ENCODE data around the gene BAHCC1.

The BAHCC1 gene

GRCh38 chr17:81443269-81443668 lies 48.0 kb downstream of the BAHCC1 start:
- H3K4me3 Mint-ChIP-seq = no peak overlapping the region
- no peaks in the 10 kb centered on the region for H3K9me3 Mint-ChIP-seq
- H3K27me3 Mint-ChIP-seq = peaks cover under 1% of the 10 kb centered on the region
- H3K36me3 Mint-ChIP-seq = no peaks in the 10 kb centered on the region
- H3K4me1 Mint-ChIP-seq = no peaks in the 10 kb centered on the region
- no peak overlapping the region for H3K27ac Mint-ChIP-seq

GRCh38 chr17:81444610-81445339 lies 49.5 kb downstream of the BAHCC1 start:
- Mint-ChIP-seq H3K27me3 (no peaks in the 10 kb centered on the region), H3K4me3 (no peak overlapping the region), H3K27ac (no peak overlapping the region), H3K9me3 (no peaks in the 10 kb centered on the region), H3K36me3 (no peaks in the 10 kb centered on the region), H3K4me1 (no peaks in the 10 kb centered on the region)

DNA sequence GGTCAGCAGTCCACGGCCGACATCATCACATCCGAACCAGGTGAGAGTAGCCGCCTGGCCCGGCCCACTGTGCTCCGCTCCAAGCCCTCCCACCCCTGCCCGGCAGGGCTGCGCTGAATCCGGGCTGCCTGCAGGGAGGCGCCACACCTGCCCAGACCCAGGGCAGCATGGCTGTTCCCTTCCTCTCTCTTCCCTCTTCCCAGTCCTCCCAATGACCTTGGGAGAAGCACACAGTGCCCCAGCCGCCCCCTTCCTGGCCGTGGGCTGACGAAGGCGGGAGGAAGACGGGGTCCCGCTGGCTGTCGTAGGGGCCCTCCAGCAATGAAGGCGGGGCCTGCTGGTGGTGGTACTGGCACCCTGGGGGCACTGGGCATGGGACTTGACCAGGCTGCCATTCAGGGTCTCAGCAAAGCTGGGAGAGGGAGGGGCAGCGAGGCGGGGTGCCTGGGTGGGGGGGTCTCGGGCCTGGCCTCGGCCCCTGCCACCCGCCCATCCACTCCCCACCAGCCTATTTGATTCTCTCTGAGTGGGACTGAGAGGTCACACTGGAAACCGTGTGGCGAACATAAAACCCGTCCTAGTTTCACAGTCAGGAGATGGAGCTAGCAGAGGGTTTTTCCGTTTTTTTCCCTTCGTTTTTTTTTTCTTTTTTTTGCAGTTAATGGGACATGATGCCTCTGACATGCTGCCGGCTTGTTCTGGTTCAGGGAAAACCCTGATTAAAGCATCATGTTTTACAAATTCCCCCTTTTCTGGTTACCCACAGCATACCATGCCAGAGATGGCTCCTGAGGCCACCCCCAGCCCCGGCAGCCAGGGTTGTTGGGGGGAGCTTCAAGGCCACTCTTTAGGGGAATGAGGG lies 50.6 kb downstream of the BAHCC1 start:
- Mint-ChIP-seq H3K36me3 (no peaks in the 10 kb centered on the region), H3K27ac (no peak overlapping the region), H3K4me1 (no peaks in the 10 kb centered on the region), H3K4me3 (no peak overlapping the region), H3K27me3 (no peaks in the 10 kb centered on the region), H3K9me3 (no peaks in the 10 kb centered on the region)

DNA sequence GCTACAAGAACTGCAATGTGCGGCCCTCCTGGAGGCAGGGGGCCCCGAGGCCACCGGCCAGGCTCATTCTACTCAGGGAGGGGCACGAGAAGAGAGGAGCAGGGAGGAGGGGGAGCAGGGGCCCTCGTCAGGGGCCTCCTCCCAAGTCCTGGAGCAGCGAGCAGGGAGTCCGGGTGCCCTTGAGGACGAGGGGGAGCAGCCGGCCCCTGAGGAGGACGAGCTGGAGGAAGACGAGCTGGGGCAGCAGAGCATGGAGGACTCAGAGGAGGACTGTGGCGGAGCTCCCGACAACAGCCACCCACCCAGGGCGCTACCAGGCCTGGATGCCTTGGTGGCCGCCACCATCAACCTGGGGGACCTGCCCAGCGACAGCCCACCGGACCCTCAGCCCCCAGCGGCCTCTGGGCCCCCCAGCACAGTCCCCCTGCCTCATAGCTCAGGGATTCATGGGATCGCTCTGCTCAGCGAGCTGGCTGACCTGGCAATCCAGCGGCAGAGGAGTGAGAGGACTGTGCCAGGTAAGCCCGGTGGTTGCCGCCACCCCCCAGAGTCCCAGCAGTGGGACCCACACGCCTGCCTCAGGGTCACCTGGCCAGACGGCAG lies 52.2 kb downstream of the BAHCC1 start:
- H3K36me3 Mint-ChIP-seq = no peaks in the 10 kb centered on the region
- no peak overlapping the region for H3K4me3 Mint-ChIP-seq
- no peaks in the 10 kb centered on the region for H3K4me1 Mint-ChIP-seq
- H3K27ac Mint-ChIP-seq = no peak overlapping the region
- H3K27me3 Mint-ChIP-seq = no peaks in the 10 kb centered on the region
- no peaks in the 10 kb centered on the region for H3K9me3 Mint-ChIP-seq

- no peak overlapping the region for H3K27ac Mint-ChIP-seq
- no peak overlapping the region for H3K4me3 Mint-ChIP-seq
- no peaks in the 10 kb centered on the region for H3K36me3 Mint-ChIP-seq
- no peaks in the 10 kb centered on the region for H3K27me3 Mint-ChIP-seq
- H3K4me1 Mint-ChIP-seq = peaks cover 5% of the 10 kb centered on the region
- no peaks in the 10 kb centered on the region for H3K9me3 Mint-ChIP-seq
These were observed 53.2 kb downstream of the BAHCC1 start for GRCh38 chr17:81448442-81448841.

- Mint-ChIP-seq H3K36me3 (no peaks in the 10 kb centered on the region), H3K27ac (no peak overlapping the region), H3K27me3 (no peaks in the 10 kb centered on the region), H3K4me1 (peaks cover 5% of the 10 kb centered on the region), H3K9me3 (no peaks in the 10 kb centered on the region), H3K4me3 (no peak overlapping the region)
These were observed 53.7 kb downstream of the BAHCC1 start for GRCh38 chr17:81448950-81449349.

DNA sequence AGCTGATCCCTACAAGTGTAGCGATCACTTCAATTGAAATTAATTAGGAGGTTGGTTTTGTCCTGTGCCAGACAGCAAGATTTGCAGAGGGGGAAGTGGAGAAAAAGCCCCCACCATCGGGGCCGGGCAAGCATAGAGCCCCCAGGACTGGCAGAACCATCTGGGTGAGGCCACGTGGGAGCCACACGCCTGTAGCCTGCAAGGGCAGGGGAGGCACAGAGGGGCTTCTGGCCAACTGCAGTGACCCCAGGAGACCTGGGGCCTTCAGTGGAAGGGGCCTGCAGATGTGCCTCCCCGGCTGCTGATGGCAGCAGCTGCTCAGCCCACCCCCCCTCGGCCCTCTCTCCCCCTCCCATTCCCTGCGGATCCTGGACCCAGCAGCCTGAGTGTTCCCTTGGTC lies 54.1 kb downstream of the BAHCC1 start:
- Mint-ChIP-seq H3K27ac (no peak overlapping the region), H3K4me1 (peaks cover 5% of the 10 kb centered on the region), H3K4me3 (no peak overlapping the region), H3K36me3 (no peaks in the 10 kb centered on the region), H3K27me3 (no peaks in the 10 kb centered on the region), H3K9me3 (no peaks in the 10 kb centered on the region)

- Mint-ChIP-seq H3K27me3 (no peaks in the 10 kb centered on the region), H3K4me1 (peaks cover 5% of the 10 kb centered on the region), H3K27ac (no peak overlapping the region), H3K4me3 (no peak overlapping the region), H3K36me3 (no peaks in the 10 kb centered on the region), H3K9me3 (no peaks in the 10 kb centered on the region)
These were observed 56.6 kb downstream of the BAHCC1 start for GRCh38 chr17:81451823-81452222.

DNA sequence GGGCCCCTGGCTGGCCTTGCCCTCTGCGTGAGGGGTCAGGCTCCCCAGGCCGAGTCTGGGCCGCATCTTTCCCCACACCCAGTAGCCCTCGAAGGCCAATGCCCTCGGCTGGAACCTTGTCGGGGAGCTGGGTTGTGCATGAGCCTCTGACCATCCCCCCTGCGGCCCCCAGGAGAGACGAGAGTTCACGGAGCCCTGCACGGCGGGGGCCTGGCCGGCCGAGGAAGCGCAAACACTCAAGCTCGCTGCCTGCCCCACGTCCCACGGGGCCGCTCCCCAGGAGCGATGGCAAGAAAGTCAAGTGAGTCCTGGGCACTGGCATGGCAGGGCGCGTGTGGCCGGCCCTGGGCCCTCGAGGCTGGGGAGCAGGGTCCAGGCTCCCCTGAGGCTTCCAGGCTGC lies 57.3 kb downstream of the BAHCC1 start:
- Mint-ChIP-seq H3K36me3 (no peaks in the 10 kb centered on the region), H3K27ac (no peak overlapping the region), H3K9me3 (no peaks in the 10 kb centered on the region), H3K4me3 (no peak overlapping the region), H3K4me1 (peaks cover 5% of the 10 kb centered on the region), H3K27me3 (no peaks in the 10 kb centered on the region)

DNA sequence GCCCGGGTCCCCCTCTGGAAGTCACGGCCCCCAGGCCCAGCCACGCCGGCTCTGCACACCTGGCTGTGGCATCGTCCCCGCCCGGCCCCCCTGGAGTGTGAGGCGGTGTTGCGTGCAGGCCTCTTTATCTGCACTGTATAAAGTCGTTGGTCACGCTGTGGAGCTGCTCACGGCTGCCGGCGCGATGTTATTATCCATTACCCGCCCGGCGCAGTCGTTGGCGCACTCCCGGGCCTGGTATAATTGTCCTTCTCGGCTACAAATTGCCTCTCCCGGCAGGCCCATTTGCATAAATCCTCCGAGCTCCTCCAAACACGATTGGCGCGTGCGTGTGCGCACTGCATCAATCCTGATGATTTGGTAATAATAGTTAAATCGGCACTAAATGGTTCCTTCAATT lies 57.8 kb downstream of the BAHCC1 start:
- no peak overlapping the region for H3K4me3 Mint-ChIP-seq
- no peak overlapping the region for H3K27ac Mint-ChIP-seq
- no peaks in the 10 kb centered on the region for H3K9me3 Mint-ChIP-seq
- no peaks in the 10 kb centered on the region for H3K27me3 Mint-ChIP-seq
- peaks cover 5% of the 10 kb centered on the region for H3K4me1 Mint-ChIP-seq
- H3K36me3 Mint-ChIP-seq = no peaks in the 10 kb centered on the region

GRCh38 chr17:81453712-81454111 lies 58.5 kb downstream of the BAHCC1 start:
- Mint-ChIP-seq H3K27ac (no peak overlapping the region), H3K9me3 (no peaks in the 10 kb centered on the region), H3K4me3 (no peak overlapping the region), H3K36me3 (no peaks in the 10 kb centered on the region), H3K27me3 (no peaks in the 10 kb centered on the region), H3K4me1 (peaks cover 5% of the 10 kb centered on the region)

- no peaks in the 10 kb centered on the region for H3K9me3 Mint-ChIP-seq
- H3K36me3 Mint-ChIP-seq = no peaks in the 10 kb centered on the region
- H3K4me3 Mint-ChIP-seq = no peak overlapping the region
- peaks cover 5% of the 10 kb centered on the region for H3K4me1 Mint-ChIP-seq
- no peaks in the 10 kb centered on the region for H3K27me3 Mint-ChIP-seq
- H3K27ac Mint-ChIP-seq = no peak overlapping the region
These were observed 59.2 kb downstream of the BAHCC1 start for GRCh38 chr17:81454473-81454872.

GRCh38 chr17:81455387-81455786 lies 60.1 kb downstream of the BAHCC1 start:
- Mint-ChIP-seq H3K27ac (no peak overlapping the region), H3K36me3 (no peaks in the 10 kb centered on the region), H3K4me3 (no peak overlapping the region), H3K9me3 (no peaks in the 10 kb centered on the region), H3K27me3 (no peaks in the 10 kb centered on the region), H3K4me1 (peaks cover 5% of the 10 kb centered on the region)

GRCh38 chr17:81456091-81456490 lies 60.8 kb downstream of the BAHCC1 start:
- no peak overlapping the region for H3K4me3 Mint-ChIP-seq
- no peaks in the 10 kb centered on the region for H3K36me3 Mint-ChIP-seq
- no peak overlapping the region for H3K27ac Mint-ChIP-seq
- H3K4me1 Mint-ChIP-seq = peaks cover 5% of the 10 kb centered on the region
- no peaks in the 10 kb centered on the region for H3K27me3 Mint-ChIP-seq
- no peaks in the 10 kb centered on the region for H3K9me3 Mint-ChIP-seq

GRCh38 chr17:81456798-81457197 lies 61.5 kb downstream of the BAHCC1 start:
- H3K27ac Mint-ChIP-seq = no peak overlapping the region
- H3K27me3 Mint-ChIP-seq = no peaks in the 10 kb centered on the region
- no peaks in the 10 kb centered on the region for H3K36me3 Mint-ChIP-seq
- H3K9me3 Mint-ChIP-seq = no peaks in the 10 kb centered on the region
- peaks cover 5% of the 10 kb centered on the region for H3K4me1 Mint-ChIP-seq
- H3K4me3 Mint-ChIP-seq = no peak overlapping the region

DNA sequence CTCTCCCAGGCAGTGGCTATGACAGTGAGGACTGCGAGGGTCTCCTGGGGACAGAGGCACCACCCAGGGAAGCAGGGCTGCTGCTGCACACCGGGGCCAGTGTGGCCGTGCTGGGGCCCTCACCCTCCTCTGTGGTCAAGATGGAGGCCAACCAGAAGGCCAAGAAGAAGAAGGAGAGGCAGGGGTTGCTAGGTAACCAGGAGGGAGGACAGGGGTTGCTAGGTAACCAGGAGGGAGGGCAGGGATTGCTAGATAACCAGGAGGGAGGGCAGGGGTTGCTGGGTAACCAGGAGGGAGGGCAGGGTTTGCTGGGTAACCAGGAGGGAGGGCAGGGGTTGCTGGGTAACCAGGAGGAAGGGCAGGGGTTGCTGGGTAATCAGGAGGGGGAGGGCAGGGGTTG lies 62.1 kb downstream of the BAHCC1 start:
- no peak overlapping the region for H3K4me3 Mint-ChIP-seq
- no peaks in the 10 kb centered on the region for H3K27me3 Mint-ChIP-seq
- H3K4me1 Mint-ChIP-seq = peaks cover 5% of the 10 kb centered on the region
- H3K9me3 Mint-ChIP-seq = no peaks in the 10 kb centered on the region
- no peak overlapping the region for H3K27ac Mint-ChIP-seq
- no peaks in the 10 kb centered on the region for H3K36me3 Mint-ChIP-seq
